ENCODE measurements around the gene POU2F2. TPM values are rescaled to one million over a fixed set of nuclear protein-coding genes. Genes with fewer than 3 reads are reported as not detected.
A peak's percentile ranks its signal among the peaks of the same experiment; 100 is the strongest.

POU2F2 gene
- total RNA-seq, 1 experiment from 2014 or later: 2.4 TPM

DNA sequence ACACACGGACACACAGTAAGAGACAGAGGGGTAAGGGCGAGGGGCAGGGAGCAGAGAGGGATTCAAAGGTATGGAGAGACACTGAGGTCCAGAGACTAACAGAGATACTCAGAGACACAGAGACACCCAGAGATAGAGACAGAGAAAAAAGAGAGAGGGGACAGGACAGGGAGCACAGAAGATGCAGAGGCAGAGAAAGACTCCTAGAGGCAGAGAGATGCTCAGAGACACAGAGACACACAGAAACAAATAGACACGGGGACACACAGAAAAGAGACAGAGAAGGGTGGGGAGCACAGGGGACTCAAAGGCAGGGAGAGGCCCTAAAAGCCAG is 45.4 kb upstream of the POU2F2 start:
- Histone ChIP-seq H2AFZ (ENCODE audit: low read length) (no peak overlapping the region), H3K27me3 (ENCODE audit: low read length) (peaks cover 38% of the 10 kb centered on the region), H3F3A (ENCODE audit: low read length, unreplicated experiment) (no peaks in the 10 kb centered on the region), H3K27ac (ENCODE audit: low read length) (no peak overlapping the region), H3K4me2 (ENCODE audit: low read length) (peak overlapping the region; percentile 56; the same call in 1 of the 2 replicates), H3K36me3 (ENCODE audit: low read depth, low read length) (no peaks in the 10 kb centered on the region), H3K9me3 (ENCODE audit: low read length) (no peaks in the 10 kb centered on the region), H3K9me2 (replicated peaks; ENCODE audit: low read length) (no peaks in the 10 kb centered on the region), H3K4me3 (ENCODE audit: low read length) (no peak overlapping the region), H3K79me2 (ENCODE audit: low read length) (no peaks in the 10 kb centered on the region), H3K4me1 (ENCODE audit: insufficient read depth, low read length) (peaks cover 11% of the 10 kb centered on the region), H3K9ac (ENCODE audit: low read length) (no peak overlapping the region), H4K20me1 (ENCODE audit: low read length) (no peaks in the 10 kb centered on the region)
- intact Hi-C loops (cut with micrococcal nuclease): no loop called here
- no TSS peak for BruUV-seq (replicated peaks)
- DNase-seq (no peak), ATAC-seq (no peak)
- ChIA-PET POLR2A (ENCODE audit: unreplicated experiment) (no interaction called here), CTCF (no interaction called here)
- TF ChIP-seq EZH2 (IDR thresholded peaks at IDR 0.05; ENCODE audit: low read length, unreplicated experiment) (no peak), EZH2phosphoT487 (IDR thresholded peaks at IDR 0.05; ENCODE audit: borderline replicate concordance, low read length) (no peak)
- TF ChIP-seq, protein P1, sequence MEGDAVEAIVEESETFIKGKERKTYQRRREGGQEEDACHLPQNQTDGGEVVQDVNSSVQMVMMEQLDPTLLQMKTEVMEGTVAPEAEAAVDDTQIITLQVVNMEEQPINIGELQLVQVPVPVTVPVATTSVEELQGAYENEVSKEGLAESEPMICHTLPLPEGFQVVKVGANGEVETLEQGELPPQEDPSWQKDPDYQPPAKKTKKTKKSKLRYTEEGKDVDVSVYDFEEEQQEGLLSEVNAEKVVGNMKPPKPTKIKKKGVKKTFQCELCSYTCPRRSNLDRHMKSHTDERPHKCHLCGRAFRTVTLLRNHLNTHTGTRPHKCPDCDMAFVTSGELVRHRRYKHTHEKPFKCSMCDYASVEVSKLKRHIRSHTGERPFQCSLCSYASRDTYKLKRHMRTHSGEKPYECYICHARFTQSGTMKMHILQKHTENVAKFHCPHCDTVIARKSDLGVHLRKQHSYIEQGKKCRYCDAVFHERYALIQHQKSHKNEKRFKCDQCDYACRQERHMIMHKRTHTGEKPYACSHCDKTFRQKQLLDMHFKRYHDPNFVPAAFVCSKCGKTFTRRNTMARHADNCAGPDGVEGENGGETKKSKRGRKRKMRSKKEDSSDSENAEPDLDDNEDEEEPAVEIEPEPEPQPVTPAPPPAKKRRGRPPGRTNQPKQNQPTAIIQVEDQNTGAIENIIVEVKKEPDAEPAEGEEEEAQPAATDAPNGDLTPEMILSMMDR (conservative IDR thresholded peaks at IDR 0.05; ENCODE audit: low read depth, low read length): no peak

DNA sequence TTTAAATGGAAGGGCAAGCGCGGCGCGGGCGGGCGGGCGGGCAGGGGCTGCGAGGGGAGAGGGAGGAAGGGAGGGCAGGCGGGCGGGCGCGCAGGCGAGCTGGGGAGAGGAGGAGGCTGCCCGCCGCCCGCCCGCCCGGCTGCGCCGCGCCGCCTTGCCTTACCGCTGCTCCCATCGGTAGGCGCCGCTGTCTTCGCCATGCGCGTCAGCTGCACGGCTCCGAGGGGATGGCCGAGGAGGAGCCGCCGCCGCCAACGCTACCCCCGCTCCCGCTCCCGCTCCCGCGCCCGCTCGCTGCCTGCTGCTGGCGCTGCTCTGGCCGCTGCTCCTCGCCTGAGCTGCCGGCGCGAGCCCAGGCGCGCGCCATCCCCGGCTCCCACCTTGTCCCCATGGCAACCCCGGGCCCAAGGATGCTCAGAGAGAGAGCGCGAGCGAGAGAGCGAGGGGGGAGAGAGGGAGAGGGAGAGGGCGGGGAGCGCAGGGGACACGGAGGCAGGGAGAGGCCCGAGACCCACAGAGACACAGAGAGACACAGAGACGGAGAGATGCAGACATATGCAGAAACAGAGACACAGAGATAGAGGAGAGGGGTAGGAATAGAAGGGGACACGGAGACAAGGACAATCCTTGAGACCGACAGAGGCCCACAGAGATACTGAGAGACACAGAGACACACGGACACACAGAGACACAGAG is 44.9 kb upstream of the POU2F2 start:
- Histone ChIP-seq H3K36me3 (ENCODE audit: low read depth, low read length) (no peaks in the 10 kb centered on the region), H3K9me3 (ENCODE audit: low read length) (no peaks in the 10 kb centered on the region), H3K9ac (ENCODE audit: low read length) (no peak overlapping the region), H3K79me2 (ENCODE audit: low read length) (no peaks in the 10 kb centered on the region), H3K4me2 (ENCODE audit: low read length) (peak overlapping the region; percentile 95; the same call in 1 of the 2 replicates), H2AFZ (ENCODE audit: low read length) (peak overlapping the region; percentile 57; the same call in 1 of the 2 replicates), H3K27me3 (ENCODE audit: low read length) (peaks cover 38% of the 10 kb centered on the region), H3K27ac (ENCODE audit: low read length) (no peak overlapping the region), H3F3A (ENCODE audit: low read length, unreplicated experiment) (no peaks in the 10 kb centered on the region), H3K9me2 (replicated peaks; ENCODE audit: low read length) (no peaks in the 10 kb centered on the region), H4K20me1 (ENCODE audit: low read length) (no peaks in the 10 kb centered on the region), H3K4me1 (ENCODE audit: insufficient read depth, low read length) (peaks cover 15% of the 10 kb centered on the region), H3K4me3 (ENCODE audit: low read length) (peak overlapping the region; percentile 77)
- intact Hi-C loops (cut with micrococcal nuclease): no loop called here
- ATAC-seq (peak; percentile 78), DNase-seq (peak; percentile 69)
- CTCF ChIA-PET: interaction anchor here (0.7 kb wide), 1 partner anchor 66 kb away, joined by 3 read pairs; no protein-coding TSS in a partner anchor
- TF ChIP-seq EZH2phosphoT487 (IDR thresholded peaks at IDR 0.05; ENCODE audit: borderline replicate concordance, low read length) (no peak), EZH2 (IDR thresholded peaks at IDR 0.05; ENCODE audit: low read length, unreplicated experiment) (no peak)
- TF ChIP-seq, protein P1 (conservative IDR thresholded peaks at IDR 0.05; ENCODE audit: low read depth, low read length): no peak
- POLR2A ChIA-PET (ENCODE audit: unreplicated experiment): no interaction called here
- no TSS peak for BruUV-seq (replicated peaks)

- ATAC-seq (peak; percentile 44), DNase-seq (no peak)
- intact Hi-C loops (cut with micrococcal nuclease): no loop called here
Observed at GRCh38 chr19:42176649-42176989, 44.4 kb upstream of the POU2F2 start.

More at GRCh38 chr19:42176649-42176989, 44.4 kb upstream of the POU2F2 start:
- H3K9me2 ChIP-seq (replicated peaks; ENCODE audit: low read length): no peaks in the 10 kb centered on the region
- H3K4me2 ChIP-seq (ENCODE audit: low read length): peak overlapping the region; percentile 95
- no peaks in the 10 kb centered on the region for H3F3A ChIP-seq (ENCODE audit: low read length, unreplicated experiment)
- peak overlapping the region; percentile 77 for H3K4me3 ChIP-seq (ENCODE audit: low read length)
- no peaks in the 10 kb centered on the region for H3K9me3 ChIP-seq (ENCODE audit: low read length)
- no peaks in the 10 kb centered on the region for H4K20me1 ChIP-seq (ENCODE audit: low read length)
- POLR2A ChIA-PET (ENCODE audit: unreplicated experiment): no interaction called here
- CTCF ChIA-PET: interaction anchor here (0.7 kb wide), 2 partner anchors 33 to 66 kb away, joined by 3 read pairs; no protein-coding TSS in a partner anchor
- H3K79me2 ChIP-seq (ENCODE audit: low read length): no peaks in the 10 kb centered on the region
- peak overlapping the region; percentile 75 for H2AFZ ChIP-seq (ENCODE audit: low read length)
- no peaks in the 10 kb centered on the region for H3K36me3 ChIP-seq (ENCODE audit: low read depth, low read length)
- peaks cover 20% of the 10 kb centered on the region for H3K4me1 ChIP-seq (ENCODE audit: insufficient read depth, low read length)
- BruUV-seq (replicated peaks): no TSS peak
- TF ChIP-seq, protein P1 (conservative IDR thresholded peaks at IDR 0.05; ENCODE audit: low read depth, low read length): no peak
- TF ChIP-seq EZH2phosphoT487 (IDR thresholded peaks at IDR 0.05; ENCODE audit: borderline replicate concordance, low read length): no peak
- no peak for TF ChIP-seq EZH2 (IDR thresholded peaks at IDR 0.05; ENCODE audit: low read length, unreplicated experiment)
- H3K27ac ChIP-seq (ENCODE audit: low read length): no peak overlapping the region
- H3K27me3 ChIP-seq (ENCODE audit: low read length): peaks cover 38% of the 10 kb centered on the region
- H3K9ac ChIP-seq (ENCODE audit: low read length): peak overlapping the region; percentile 37; the same call in 1 of the 2 replicates
